Gastroesophageal sphincter (tissue), 3 donors: Measurements from ENCODE around the gene FGD5.

Experiments used
- EP300 ChIP-seq: sonication (generic); formaldehyde crosslinking; IDR thresholded peaks from one replicate; pipeline ENCODE4 v1.6.1; 2017; ENCODE audit warnings: antibody characterized with exemption, mild to moderate bottlenecking
- POLR2A ChIP-seq, 2 donors: fragments of 450-650 bp; IDR thresholded peaks; one replicate each; pipeline ENCODE4 v1.6.1; 2017; ENCODE audit warnings: antibody characterized with exemption in 2 of 2, mild to moderate bottlenecking in 2 of 2, moderate library complexity in 1 of 2
- TF ChIP-seq, protein P1 (sequence below), 4 experiments: fragments of 200-600 bp in 2 of 4; fragments of 450-650 bp in 2 of 4; sonication (generic) in 1 of 4; IDR thresholded peaks; one replicate each; pipeline ENCODE4 v1.5.1; 2017 to 2019; ENCODE audit warnings: antibody characterized with exemption in 4 of 4, mild to moderate bottlenecking in 2 of 4, moderate library complexity in 2 of 4

- TF ChIP-seq POLR2A (IDR thresholded peaks at IDR 0.05) (no peak), EP300 (no peak)
- TF ChIP-seq, protein P1, sequence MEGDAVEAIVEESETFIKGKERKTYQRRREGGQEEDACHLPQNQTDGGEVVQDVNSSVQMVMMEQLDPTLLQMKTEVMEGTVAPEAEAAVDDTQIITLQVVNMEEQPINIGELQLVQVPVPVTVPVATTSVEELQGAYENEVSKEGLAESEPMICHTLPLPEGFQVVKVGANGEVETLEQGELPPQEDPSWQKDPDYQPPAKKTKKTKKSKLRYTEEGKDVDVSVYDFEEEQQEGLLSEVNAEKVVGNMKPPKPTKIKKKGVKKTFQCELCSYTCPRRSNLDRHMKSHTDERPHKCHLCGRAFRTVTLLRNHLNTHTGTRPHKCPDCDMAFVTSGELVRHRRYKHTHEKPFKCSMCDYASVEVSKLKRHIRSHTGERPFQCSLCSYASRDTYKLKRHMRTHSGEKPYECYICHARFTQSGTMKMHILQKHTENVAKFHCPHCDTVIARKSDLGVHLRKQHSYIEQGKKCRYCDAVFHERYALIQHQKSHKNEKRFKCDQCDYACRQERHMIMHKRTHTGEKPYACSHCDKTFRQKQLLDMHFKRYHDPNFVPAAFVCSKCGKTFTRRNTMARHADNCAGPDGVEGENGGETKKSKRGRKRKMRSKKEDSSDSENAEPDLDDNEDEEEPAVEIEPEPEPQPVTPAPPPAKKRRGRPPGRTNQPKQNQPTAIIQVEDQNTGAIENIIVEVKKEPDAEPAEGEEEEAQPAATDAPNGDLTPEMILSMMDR (IDR thresholded peaks at IDR 0.05): no peak
Measured at GRCh38 chr3:14808025-14808424, 10.7 kb upstream of the FGD5 start.
